Measurements from ENCODE around the gene NLGN1. TPM values are rescaled to one million over a fixed set of nuclear protein-coding genes. Genes with fewer than 3 reads are reported as not detected.
A peak's percentile ranks its signal among the peaks of the same experiment; 100 is the strongest.

Gene NLGN1
- polyA plus RNA-seq, 6 donors from 2014 or later = not detected

DNA sequence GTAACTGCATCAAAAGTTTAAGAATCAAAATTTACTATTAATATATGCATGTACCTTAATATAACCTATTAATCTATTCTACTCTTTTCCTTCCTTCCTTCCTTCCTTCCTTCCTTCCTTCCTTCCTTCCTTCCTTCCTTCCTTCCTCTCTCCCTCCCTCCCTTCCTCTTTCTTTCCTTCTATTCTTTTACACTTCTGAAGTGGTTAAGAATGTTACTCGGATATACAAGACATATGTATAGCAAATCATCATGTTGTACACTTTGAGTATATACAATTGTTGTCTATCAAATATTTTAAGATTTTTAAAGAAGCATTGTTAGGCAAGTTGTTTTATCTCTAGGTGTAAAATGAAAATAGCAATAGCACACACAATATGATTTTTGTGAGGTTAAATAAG, 748.5 kb downstream of the NLGN1 start:
- Mint-ChIP-seq H3K4me1 (no peaks in the 10 kb centered on the region), H3K27ac (no peak overlapping the region), H3K27me3 (no peaks in the 10 kb centered on the region), H3K4me3 (no peak overlapping the region), H3K36me3 (no peaks in the 10 kb centered on the region), H3K9me3 (peaks cover 0 to 8% (median 6%) of the 10 kb centered on the region in 7 donors)
- DNase-seq (no peak), ATAC-seq (ENCODE audit: low read depth in 2 of 2) (no peak)

- Mint-ChIP-seq H3K4me1 (no peaks in the 10 kb centered on the region), H3K4me3 (no peak overlapping the region), H3K27ac (no peak overlapping the region), H3K9me3 (peaks cover 0 to 8% (median 2%) of the 10 kb centered on the region in 7 donors), H3K36me3 (no peaks in the 10 kb centered on the region), H3K27me3 (no peaks in the 10 kb centered on the region)
- no peak for ATAC-seq (ENCODE audit: low read depth in 2 of 2)
- no peak for DNase-seq
Measured at GRCh38 chr3:174147798-174148197, 750.3 kb downstream of the NLGN1 start.

DNA sequence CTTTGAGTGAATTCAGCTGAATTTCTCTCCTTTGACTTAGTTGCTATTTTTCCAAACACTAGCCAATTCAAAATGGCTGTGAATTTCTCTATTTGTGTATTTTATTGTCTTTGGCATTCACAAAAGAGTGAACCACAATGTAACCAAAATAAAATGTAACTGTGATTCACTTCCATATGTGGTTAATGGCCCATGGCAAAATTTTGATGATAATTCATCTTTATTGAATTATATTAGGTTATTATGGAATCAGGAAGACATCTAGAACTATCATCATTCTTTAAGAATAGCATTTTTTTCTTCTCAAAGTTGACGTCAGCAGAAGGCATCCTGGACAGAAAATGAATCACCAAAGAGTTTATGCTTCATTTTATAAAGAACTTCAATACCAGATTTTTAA, 756.3 kb downstream of the NLGN1 start:
- Mint-ChIP-seq H3K27me3 (no peaks in the 10 kb centered on the region), H3K27ac (no peak overlapping the region), H3K36me3 (no peaks in the 10 kb centered on the region), H3K4me1 (no peaks in the 10 kb centered on the region), H3K4me3 (no peak overlapping the region), H3K9me3 (peaks cover 0 to 2% (median 0%) of the 10 kb centered on the region in 7 donors)
- ATAC-seq (ENCODE audit: low read depth in 2 of 2) (no peak), DNase-seq (no peak)

GRCh38 chr3:174156200-174156599, 758.7 kb downstream of the NLGN1 start:
- Mint-ChIP-seq H3K4me3 (no peak overlapping the region), H3K4me1 (no peaks in the 10 kb centered on the region), H3K27ac (no peak overlapping the region), H3K27me3 (no peaks in the 10 kb centered on the region), H3K36me3 (no peaks in the 10 kb centered on the region), H3K9me3 (peaks cover 0 to 5% (median 0%) of the 10 kb centered on the region in 7 donors)
- DNase-seq (no peak), ATAC-seq (ENCODE audit: low read depth in 2 of 2) (no peak)

- ATAC-seq (ENCODE audit: low read depth in 2 of 2) (no peak), DNase-seq (no peak)
- Mint-ChIP-seq H3K9me3 (peaks cover 0 to 9% (median 0%) of the 10 kb centered on the region in 7 donors), H3K4me3 (no peak overlapping the region), H3K4me1 (no peaks in the 10 kb centered on the region), H3K27ac (no peak overlapping the region), H3K36me3 (no peaks in the 10 kb centered on the region), H3K27me3 (no peaks in the 10 kb centered on the region)
Measured at GRCh38 chr3:174158674-174159073, 761.1 kb downstream of the NLGN1 start.

- Mint-ChIP-seq H3K36me3 (no peaks in the 10 kb centered on the region), H3K9me3 (peaks cover 0 to 17% (median 5%) of the 10 kb centered on the region in 7 donors), H3K4me1 (no peaks in the 10 kb centered on the region), H3K4me3 (no peak overlapping the region), H3K27me3 (no peaks in the 10 kb centered on the region), H3K27ac (no peak overlapping the region)
- ATAC-seq (ENCODE audit: low read depth in 2 of 2) (no peak), DNase-seq (no peak)
Measured at GRCh38 chr3:174159604-174160003, 762.1 kb downstream of the NLGN1 start.

DNA sequence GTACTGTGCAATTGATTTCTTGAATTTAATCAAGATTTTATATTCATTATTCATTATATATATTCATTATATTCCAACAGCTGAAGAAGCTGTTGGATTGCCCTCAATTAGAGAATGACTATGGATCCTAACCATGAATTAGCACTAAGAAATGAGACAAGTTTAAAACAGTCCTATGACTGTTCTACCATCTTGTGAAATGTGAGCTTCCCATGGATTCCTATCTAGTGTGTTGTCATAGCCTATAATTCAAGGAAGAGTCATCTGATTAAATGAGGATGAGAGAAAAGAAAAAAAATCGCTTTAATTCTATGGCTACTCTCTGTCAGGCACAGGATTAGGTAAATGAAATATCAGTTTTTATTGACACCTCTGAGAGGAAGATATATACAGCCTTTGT, 765.0 kb downstream of the NLGN1 start:
- Mint-ChIP-seq H3K27ac (no peak overlapping the region), H3K4me3 (no peak overlapping the region), H3K36me3 (no peaks in the 10 kb centered on the region), H3K27me3 (no peaks in the 10 kb centered on the region), H3K9me3 (peaks cover 2 to 21% (median 10%) of the 10 kb centered on the region in 7 donors), H3K4me1 (no peaks in the 10 kb centered on the region)
- DNase-seq = no peak
- ATAC-seq (ENCODE audit: low read depth in 2 of 2) = no peak

DNA sequence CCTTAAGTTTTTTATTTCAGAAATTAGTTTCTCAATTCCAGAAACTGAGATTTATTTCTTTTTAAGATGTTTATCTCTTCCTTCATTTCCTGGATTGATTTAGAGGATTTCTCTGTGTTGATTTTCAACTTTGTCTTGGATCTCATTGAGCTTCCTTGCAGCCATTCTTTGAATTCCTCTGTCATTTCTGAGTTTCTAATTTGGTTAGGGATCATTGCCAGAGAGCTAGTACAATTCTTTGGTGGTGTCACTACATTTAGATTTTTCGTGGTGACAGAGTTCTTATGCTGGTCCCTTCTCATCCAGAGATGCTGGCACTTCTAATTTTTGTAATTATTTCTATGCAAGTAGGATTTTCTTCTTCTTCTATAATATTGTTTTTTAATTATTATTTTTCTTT, 770.5 kb downstream of the NLGN1 start:
- ATAC-seq (ENCODE audit: low read depth in 2 of 2) (no peak), DNase-seq (no peak)
- Mint-ChIP-seq H3K4me1 (no peaks in the 10 kb centered on the region), H3K4me3 (no peak overlapping the region), H3K27ac (no peak overlapping the region), H3K27me3 (no peaks in the 10 kb centered on the region), H3K9me3 (peaks cover 7 to 21% (median 10%) of the 10 kb centered on the region in 7 donors), H3K36me3 (no peaks in the 10 kb centered on the region)

DNA sequence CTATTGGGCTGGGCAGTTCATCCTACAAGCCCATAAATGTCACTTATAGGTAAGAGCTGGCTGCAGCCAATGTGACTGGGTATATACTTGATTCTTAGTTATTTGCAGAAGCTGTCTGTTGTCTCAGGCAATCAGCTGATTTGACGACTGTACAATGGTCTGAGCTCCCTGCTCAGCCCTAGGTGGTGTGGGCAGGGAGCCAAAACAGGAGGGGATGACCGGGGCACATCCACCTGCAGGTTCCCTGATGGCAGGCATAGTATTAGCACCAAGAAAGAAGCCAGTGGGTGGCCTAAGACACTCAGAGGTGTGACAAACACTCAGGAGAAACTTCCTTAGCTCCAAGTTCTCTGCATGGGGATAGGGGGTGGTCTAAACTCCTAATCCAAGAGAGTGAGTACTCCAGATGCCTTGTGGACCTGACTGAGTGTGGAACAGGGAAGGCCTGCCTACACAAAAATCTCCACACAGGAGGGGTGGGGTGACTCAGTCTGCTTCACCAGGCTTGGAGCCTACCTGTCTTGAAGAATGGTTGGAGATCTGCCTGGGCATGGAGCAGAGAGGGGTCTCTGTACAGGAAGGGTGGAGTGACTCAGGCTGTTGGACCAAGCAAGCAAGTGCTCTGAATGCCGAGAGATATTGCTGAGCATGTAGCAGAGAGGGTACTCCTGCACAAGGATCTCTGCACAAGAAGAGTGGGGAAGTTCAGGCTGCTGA, 771.2 kb downstream of the NLGN1 start:
- Mint-ChIP-seq H3K27me3 (no peaks in the 10 kb centered on the region), H3K36me3 (no peaks in the 10 kb centered on the region), H3K9me3 (peaks cover 7 to 18% (median 10%) of the 10 kb centered on the region in 7 donors), H3K4me1 (no peaks in the 10 kb centered on the region), H3K4me3 (no peak overlapping the region), H3K27ac (no peak overlapping the region)
- DNase-seq (no peak), ATAC-seq (ENCODE audit: low read depth in 2 of 2) (no peak)

GRCh38 chr3:174169736-174170135, 772.2 kb downstream of the NLGN1 start:
- DNase-seq (no peak), ATAC-seq (ENCODE audit: low read depth in 2 of 2) (no peak)
- H3K27ac Mint-ChIP-seq = no peak overlapping the region
- no peaks in the 10 kb centered on the region for H3K36me3 Mint-ChIP-seq
- H3K9me3 Mint-ChIP-seq = peaks cover 4 to 11% (median 7%) of the 10 kb centered on the region in 7 donors
- H3K4me1 Mint-ChIP-seq = no peaks in the 10 kb centered on the region
- H3K4me3 Mint-ChIP-seq = no peak overlapping the region
- no peaks in the 10 kb centered on the region for H3K27me3 Mint-ChIP-seq

DNA sequence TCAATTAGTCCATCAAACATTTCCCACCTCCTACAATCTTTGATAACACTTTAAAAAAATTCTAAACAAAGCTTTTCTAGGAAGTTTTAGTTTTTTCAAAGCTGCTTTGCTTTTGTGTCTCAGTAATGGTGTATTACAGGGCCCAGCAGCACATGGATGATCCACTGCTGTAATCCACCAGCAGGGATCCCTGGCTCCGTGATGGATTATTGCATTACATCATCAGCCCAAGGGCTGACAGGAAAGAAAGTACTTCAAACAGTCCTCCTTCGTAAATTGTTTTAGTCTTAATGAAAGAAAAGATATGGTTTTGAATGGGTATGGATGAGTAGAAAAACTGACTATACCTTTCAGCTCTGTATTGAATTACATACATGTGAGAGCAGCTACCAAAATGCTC, 772.7 kb downstream of the NLGN1 start:
- ATAC-seq (ENCODE audit: low read depth in 2 of 2) = no peak
- H3K27me3 Mint-ChIP-seq = no peaks in the 10 kb centered on the region

GRCh38 chr3:174186377-174186989, 788.9 kb downstream of the NLGN1 start:
- Mint-ChIP-seq H3K9me3 (peaks cover 0 to 8% (median 0%) of the 10 kb centered on the region in 7 donors), H3K27ac (no peak overlapping the region), H3K27me3 (no peaks in the 10 kb centered on the region), H3K36me3 (no peaks in the 10 kb centered on the region), H3K4me3 (no peak overlapping the region), H3K4me1 (no peaks in the 10 kb centered on the region)
- no peak for DNase-seq
- ATAC-seq (ENCODE audit: low read depth in 2 of 2) = no peak

More for the DNA sequence above, 772.7 kb downstream of the NLGN1 start:
- Mint-ChIP-seq H3K36me3 (no peaks in the 10 kb centered on the region), H3K4me3 (no peak overlapping the region), H3K27ac (peak overlapping the region in 1 of 6 donors; percentile 18), H3K4me1 (no peaks in the 10 kb centered on the region), H3K9me3 (peaks cover 0 to 11% (median 5%) of the 10 kb centered on the region in 7 donors)
- no peak for DNase-seq

DNA sequence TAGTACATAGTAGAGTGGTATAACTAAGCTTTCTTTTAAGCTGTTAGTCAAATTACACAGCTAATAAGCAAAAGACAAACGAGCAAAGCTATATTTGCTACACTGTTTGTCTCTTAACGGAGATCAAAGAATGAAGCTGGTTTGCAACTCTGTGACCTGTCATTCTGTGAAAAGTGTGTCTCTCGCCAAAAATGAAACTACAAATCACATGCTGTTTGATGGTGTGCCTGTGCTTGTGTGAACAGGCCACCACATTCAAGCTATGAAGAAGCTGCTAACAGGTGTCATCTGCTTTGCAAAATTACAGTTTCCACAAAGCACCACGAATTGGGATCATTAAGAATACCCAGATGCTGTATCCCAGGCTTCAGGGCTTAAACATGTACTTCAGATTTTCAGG, 793.8 kb downstream of the NLGN1 start:
- DNase-seq (no peak), ATAC-seq (ENCODE audit: low read depth in 2 of 2) (no peak)
- no peak overlapping the region for H3K4me3 Mint-ChIP-seq
- no peaks in the 10 kb centered on the region for H3K36me3 Mint-ChIP-seq
- H3K27ac Mint-ChIP-seq = no peak overlapping the region
- no peaks in the 10 kb centered on the region for H3K27me3 Mint-ChIP-seq
- H3K4me1 Mint-ChIP-seq = no peaks in the 10 kb centered on the region
- H3K9me3 Mint-ChIP-seq = peaks cover 0 to 4% (median 0%) of the 10 kb centered on the region in 7 donors

- no peaks in the 10 kb centered on the region for H3K4me1 Mint-ChIP-seq
- no peaks in the 10 kb centered on the region for H3K36me3 Mint-ChIP-seq
Measured at GRCh38 chr3:174191895-174192294, 794.4 kb downstream of the NLGN1 start.

More at GRCh38 chr3:174191895-174192294, 794.4 kb downstream of the NLGN1 start:
- peaks cover 0 to 4% (median 0%) of the 10 kb centered on the region in 7 donors for H3K9me3 Mint-ChIP-seq
- H3K4me3 Mint-ChIP-seq = no peak overlapping the region
- ATAC-seq (ENCODE audit: low read depth in 2 of 2) (no peak), DNase-seq (no peak)
- H3K27ac Mint-ChIP-seq = no peak overlapping the region
- no peaks in the 10 kb centered on the region for H3K27me3 Mint-ChIP-seq
